NCI-H345 treated with DMSO at 0.1 percent for 48 hours (cell line): ENCODE measurements around the gene DDR1.
"Not testable (repeated sequence)": the region's sequence is repeated elsewhere in the genome, so short reads cannot be mapped to it uniquely, and the experiment has no call there.

Source experiments
- DNase-seq: peaks from one replicate; lab custom pipeline; 2025; ENCODE audit not compliant: unreplicated experiment; lab: John Stamatoyannopoulos, UW

The DDR1 gene

GRCh38 chr6:30893001-30893591 lies 8.8 kb downstream of the DDR1 start:
- DNase-seq, result no peak

- no peak for DNase-seq
Observed at GRCh38 chr6:30893666-30894065, 9.3 kb downstream of the DDR1 start.

- no peak for DNase-seq
Observed at GRCh38 chr6:30894381-30894780, 10.1 kb downstream of the DDR1 start.

- no peak for DNase-seq
Observed at GRCh38 chr6:30894935-30895334, 10.6 kb downstream of the DDR1 start.

- no peak for DNase-seq
Observed at GRCh38 chr6:30895343-30895742, 11.0 kb downstream of the DDR1 start.

GRCh38 chr6:30896541-30896940 lies 12.2 kb downstream of the DDR1 start:
- no peak for DNase-seq

GRCh38 chr6:30897882-30898281 lies 13.6 kb downstream of the DDR1 start:
- DNase-seq, result no peak

- DNase-seq, result no peak
Observed at GRCh38 chr6:30898750-30899360, 14.5 kb downstream of the DDR1 start.

- DNase-seq, result no peak
Observed at GRCh38 chr6:30900863-30901417, 16.6 kb downstream of the DDR1 start.

GRCh38 chr6:30901436-30901835 lies 17.1 kb downstream of the DDR1 start:
- DNase-seq, result no peak

- not testable (repeated sequence) for DNase-seq
Observed at GRCh38 chr6:30902196-30902595, 17.9 kb downstream of the DDR1 start.

- DNase-seq, result no peak
Observed at GRCh38 chr6:30902709-30903108, 18.4 kb downstream of the DDR1 start.

- no peak for DNase-seq
Observed at GRCh38 chr6:30903236-30903635, 18.9 kb downstream of the DDR1 start.

- DNase-seq, result not testable (repeated sequence)
Observed at GRCh38 chr6:30907290-30907757, 23.0 kb downstream of the DDR1 start.

- peak; percentile 96 for DNase-seq
Observed at GRCh38 chr6:30907758-30908591, 23.7 kb downstream of the DDR1 start, which contains the start of gene GTF2H4. Gene GTF2H4, plus strand, starts transcription at chr6:30908207.

GRCh38 chr6:30908700-30909099 lies 24.4 kb downstream of the DDR1 start:
- no peak for DNase-seq

- DNase-seq, result not testable (repeated sequence)
Observed at GRCh38 chr6:30910473-30910872, 26.2 kb downstream of the DDR1 start.

GRCh38 chr6:30912746-30913520 lies 28.6 kb downstream of the DDR1 start:
- DNase-seq, result no peak

- no peak for DNase-seq
Observed at GRCh38 chr6:30913721-30914075, 29.4 kb downstream of the DDR1 start.

- peak; percentile 67 for DNase-seq
Observed at GRCh38 chr6:30914076-30914853, 29.9 kb downstream of the DDR1 start, which contains the start of gene VARS2. Gene VARS2, plus strand, starts transcription at chr6:30914238. Its CDS starts 599 bp downstream, at chr6:30914837.
